Endothelial cell of umbilical vein (primary cell): ENCODE data around the gene EEF1B2. TPM values are rescaled to one million over a fixed set of nuclear protein-coding genes. Genes with fewer than 3 reads are reported as not detected.

ENCODE experiments used
- BruUV-seq: library from RNA; stranded (reverse); fragments of 400-500 nt; replicated peaks from 2 replicates; lab custom pipeline; 2021; lab: Mats Ljungman, UMichigan
- CTCF ChIA-PET: fragments of 300-600, 350-600 bp; sonication (Branson Sonifier 250); formaldehyde crosslinking; loops from one replicate; lab custom pipeline; 2021; ENCODE audit warnings: antibody characterized with exemption, inconsistent platforms; lab: Charles Lee
- POLR2A ChIA-PET: fragments of 300-600, 350-600 bp; sonication (Branson Sonifier 250); formaldehyde crosslinking; loops from one replicate; lab custom pipeline; 2021; ENCODE audit warnings: antibody characterized with exemption, inconsistent platforms; lab: Charles Lee
- DNase-seq: peaks from one replicate; pipeline ENCODE4 v3.0.0-alpha.2; 2011; ENCODE audit warnings: low read depth, low spot score
- FAIRE-seq: peaks from 2 replicates; lab custom pipeline; 2011; peaks lifted over from hg19 to GRCh38; lab: Jason Lieb, UNC
- H2AFZ ChIP-seq: 2 replicates; pipeline ENCODE4 v1.6.0; 2012; ENCODE audit warnings: low read depth, low read length, control low read depth, inconsistent platforms
- H3K27ac ChIP-seq: 2 replicates; pipeline ENCODE4 v1.5.1; 2011; ENCODE audit warnings: low read depth, mild to moderate bottlenecking, control low read depth, low read length, moderate library complexity; ENCODE audit not compliant: insufficient read depth
- H3K27me3 ChIP-seq, 2 experiments: 2 replicates each; pipeline versions ENCODE4 v1.6.0 to v1.6.1; 2011; ENCODE audit warnings: low read length in 2 of 2, mixed read lengths in 1 of 2; ENCODE audit not compliant: control insufficient read depth in 2 of 2, insufficient read depth in 2 of 2
- H3K36me3 ChIP-seq, 2 experiments: 2 replicates in 1 of 2; 3 replicates in 1 of 2; pipeline ENCODE4 v1.5.1; 2011; ENCODE audit warnings: low read length in 2 of 2, mild to moderate bottlenecking in 1 of 2, moderate library complexity in 1 of 2; ENCODE audit not compliant: control insufficient read depth in 2 of 2, insufficient read depth in 2 of 2; ENCODE audit errors: extremely low read depth in 1 of 2
- H3K4me1 ChIP-seq: 3 replicates; pipeline ENCODE4 v1.5.1; 2011; ENCODE audit warnings: mild to moderate bottlenecking, low read length; ENCODE audit not compliant: control insufficient read depth, insufficient read depth; ENCODE audit errors: extremely low read depth
- H3K4me2 ChIP-seq: 2 replicates; pipeline ENCODE4 v1.6.1; 2011; ENCODE audit warnings: low read length, control low read depth, mixed read lengths; ENCODE audit not compliant: insufficient read depth
- H3K4me3 ChIP-seq, 3 experiments: fragments of 200-600 bp in 1 of 3; sonication (generic), shearing (Covaris generic) in 1 of 3; replicated peaks in 1 of 3; 2 replicates each; pipeline ENCODE4 v1.5.1; 2011 to 2016; ENCODE audit warnings: control low read depth in 3 of 3, low read length in 3 of 3, mild to moderate bottlenecking in 2 of 3, inconsistent platforms in 1 of 3, low read depth in 1 of 3, moderate library complexity in 1 of 3; ENCODE audit not compliant: insufficient read depth in 1 of 3
- H3K79me2 ChIP-seq: 2 replicates; pipeline ENCODE4 v1.6.0; 2012; ENCODE audit warnings: low read length, inconsistent platforms; ENCODE audit not compliant: control insufficient read depth, insufficient read depth
- H3K9ac ChIP-seq: replicated peaks from 2 replicates; pipeline ENCODE3; 2011; ENCODE audit warnings: low read length, control low read depth; ENCODE audit not compliant: insufficient read depth; ENCODE audit errors: extremely low read depth
- H3K9me1 ChIP-seq: replicated peaks from 3 replicates; pipeline ENCODE4 v1.6.0; 2011; ENCODE audit warnings: mild to moderate bottlenecking, low read length; ENCODE audit not compliant: control insufficient read depth, insufficient read depth; ENCODE audit errors: extremely low read depth
- H3K9me3 ChIP-seq: replicated peaks from 2 replicates; pipeline ENCODE4 v1.5.1; 2012; ENCODE audit warnings: low read length, inconsistent platforms; ENCODE audit not compliant: control insufficient read depth, insufficient read depth
- H4K20me1 ChIP-seq: replicated peaks from 2 replicates; pipeline ENCODE3; 2011; ENCODE audit warnings: mild to moderate bottlenecking, low read length; ENCODE audit not compliant: control insufficient read depth, insufficient read depth; ENCODE audit errors: extremely low read depth
- CTCF ChIP-seq, 2 donors: IDR thresholded peaks; 1 replicate in 1 of 2; 2 replicates in 1 of 2; pipeline ENCODE4 v1.5.1; 2011; ENCODE audit warnings: low read length in 2 of 2, mild to moderate bottlenecking in 2 of 2, moderate library complexity in 2 of 2, control low read depth in 1 of 2, inconsistent platforms in 1 of 2, low read depth in 1 of 2; ENCODE audit not compliant: insufficient read depth in 1 of 2; ENCODE audit errors: extremely low read depth in 1 of 2
- FOS ChIP-seq: IDR thresholded peaks from 2 replicates; pipeline ENCODE4 v1.6.1; 2011; ENCODE audit warnings: mild to moderate bottlenecking, low read length, moderate library complexity, borderline replicate concordance; ENCODE audit not compliant: insufficient read depth
- GATA2 ChIP-seq: IDR thresholded peaks from 2 replicates; pipeline ENCODE4 v1.7.0; 2011; ENCODE audit warnings: low read depth, mild to moderate bottlenecking, moderate library complexity, mixed read lengths, low read length; ENCODE audit not compliant: insufficient read length, insufficient read depth
- JUN ChIP-seq: IDR thresholded peaks from 2 replicates; pipeline ENCODE4 v1.6.1; 2011; ENCODE audit warnings: borderline replicate concordance, low read depth; ENCODE audit not compliant: insufficient read length, insufficient read depth
- MAX ChIP-seq: IDR thresholded peaks from 2 replicates; pipeline ENCODE4 v1.6.1; 2011; ENCODE audit not compliant: insufficient read depth, insufficient read length
- POLR2A ChIP-seq: IDR thresholded peaks from 2 replicates; pipeline ENCODE4 v1.6.1; 2012; ENCODE audit warnings: low read depth, mild to moderate bottlenecking, control low read depth, low read length
- dilution Hi-C: fragments of 300-500 bp; cut with MboI; formaldehyde crosslinking; loops from one replicate; pipeline ENCODE4 v1.15.0; 2019; ENCODE audit warnings: low sequenced_read_pairs; ENCODE audit not compliant: extremely low pct_ligation_motif_present
- intact Hi-C: fragments of 100-400 bp; cut with micrococcal nuclease; formaldehyde crosslinking; loops from one replicate; pipeline ENCODE4 v1.10.0; 2022
- polyA plus RNA-seq, 4 experiments: library from polyadenylated mRNA; depleted of rRNA in 3 of 4; stranded (reverse) in 3 of 4; unstranded in 1 of 4; fragments of >200 nt; gene quantifications; 2 replicates each; pipeline versions ENCODE4 v1.2.1 to v1.2.3, GENCODE V29; 2011 to 2012; ENCODE audit warnings: missing spikeins in 1 of 4
- total RNA-seq: library from RNA; stranded (reverse); gene quantifications from 2 replicates; pipeline ENCODE4 v1.2.3, GENCODE V29; 2021

The EEF1B2 gene
- total and polyA plus RNA-seq, 2 donors (not counting 3 experiments of a cell fraction or from before 2014, with no cell fraction given), result 454 to 576 TPM

GRCh38 chr2:206198677-206199076 lies 39.0 kb downstream of the EEF1B2 start:
- Histone ChIP-seq H3K9me3 (no peaks in the 10 kb centered on the region), H3K79me2 (no peaks in the 10 kb centered on the region), H3K4me1 (no peaks in the 10 kb centered on the region), H3K36me3 (no peaks in the 10 kb centered on the region), H4K20me1 (no peaks in the 10 kb centered on the region), H3K27ac (no peak overlapping the region), H3K9ac (no peak overlapping the region), H3K4me2 (no peak overlapping the region), H2AFZ (no peak overlapping the region), H3K27me3 (no peaks in the 10 kb centered on the region), H3K4me3 (no peak overlapping the region), H3K9me1 (no peaks in the 10 kb centered on the region)
- TF ChIP-seq POLR2A (no peak), FOS (no peak), JUN (no peak), CTCF (IDR thresholded peaks at IDR 0.05; ENCODE audit: extremely low read depth in 1 of 2, insufficient read depth in 1 of 2, low read depth in 1 of 2, low read length in 2 of 2) (no peak)
- BruUV-seq, result no TSS peak
- ChIA-PET CTCF (no interaction called here), POLR2A (no interaction called here)
- DNase-seq, result no peak
- intact Hi-C loops (no loop called here), dilution Hi-C loops (no loop called here)
- FAIRE-seq, result no peak

- no TSS peak for BruUV-seq
- H3K9ac ChIP-seq, result no peak overlapping the region
- H3K36me3 ChIP-seq, result no peaks in the 10 kb centered on the region
- dilution Hi-C loops (no loop called here), intact Hi-C loops (no loop called here)
- TF ChIP-seq MAX (no peak), CTCF (IDR thresholded peaks at IDR 0.05; ENCODE audit: extremely low read depth in 1 of 2, insufficient read depth in 1 of 2, low read depth in 1 of 2, low read length in 2 of 2) (no peak), GATA2 (no peak)
- no peaks in the 10 kb centered on the region for H3K4me1 ChIP-seq
- FAIRE-seq (no peak), DNase-seq (no peak)
- no peaks in the 10 kb centered on the region for H3K9me1 ChIP-seq
- no peaks in the 10 kb centered on the region for H3K79me2 ChIP-seq
- H2AFZ ChIP-seq, result no peak overlapping the region
- H3K9me3 ChIP-seq, result no peaks in the 10 kb centered on the region
- POLR2A ChIA-PET, result no interaction called here
- H3K4me3 ChIP-seq, result no peak overlapping the region
- CTCF ChIA-PET, result no interaction called here
- no peaks in the 10 kb centered on the region for H4K20me1 ChIP-seq
- no peaks in the 10 kb centered on the region for H3K27me3 ChIP-seq
- H3K27ac ChIP-seq, result no peak overlapping the region
- no peak overlapping the region for H3K4me2 ChIP-seq
These were observed 41.6 kb downstream of the EEF1B2 start for GRCh38 chr2:206201075-206201848.
